IPS-18c (cell line): ENCODE results near the gene SLC10A2.

ENCODE experiments used
- H3K4me3 ChIP-seq: 2 replicates; pipeline ENCODE4 v1.7.0; 2013; ENCODE audit warnings: low read depth, mild to moderate bottlenecking, low read length, moderate library complexity; ENCODE audit not compliant: insufficient read depth
- H3K9me3 ChIP-seq: one replicate; pipeline ENCODE4 v1.6.1; 2013; ENCODE audit warnings: mild to moderate bottlenecking, low read length, moderate library complexity; ENCODE audit not compliant: control insufficient read depth, insufficient read depth

SLC10A2 gene

DNA sequence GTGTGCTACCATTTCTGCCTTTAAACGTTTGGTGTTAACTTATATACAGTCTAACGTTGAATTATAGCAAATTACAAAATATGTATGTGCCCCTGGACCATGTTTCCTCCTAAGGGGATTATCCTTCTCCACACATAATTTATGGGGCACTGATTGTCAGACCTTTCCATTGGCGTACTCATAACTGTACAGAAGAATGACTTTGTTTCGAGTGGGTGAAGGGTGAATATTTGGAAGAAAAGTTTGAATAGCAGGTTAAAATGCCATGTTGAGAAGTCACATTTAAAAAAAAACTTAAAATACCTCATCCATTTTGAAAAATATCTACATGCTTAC is 58.8 kb downstream of the SLC10A2 start:
- H3K4me3 ChIP-seq = no peak overlapping the region
- H3K9me3 ChIP-seq = no peaks in the 10 kb centered on the region

- no peak overlapping the region for H3K4me3 ChIP-seq
- H3K9me3 ChIP-seq = no peaks in the 10 kb centered on the region
Observed at GRCh38 chr13:103006641-103007426, 59.4 kb downstream of the SLC10A2 start.

GRCh38 chr13:103004661-103005345 is 61.4 kb downstream of the SLC10A2 start:
- no peaks in the 10 kb centered on the region for H3K9me3 ChIP-seq
- H3K4me3 ChIP-seq = no peak overlapping the region

GRCh38 chr13:103003631-103004030 is 62.6 kb downstream of the SLC10A2 start:
- no peak overlapping the region for H3K4me3 ChIP-seq
- H3K9me3 ChIP-seq = no peaks in the 10 kb centered on the region

DNA sequence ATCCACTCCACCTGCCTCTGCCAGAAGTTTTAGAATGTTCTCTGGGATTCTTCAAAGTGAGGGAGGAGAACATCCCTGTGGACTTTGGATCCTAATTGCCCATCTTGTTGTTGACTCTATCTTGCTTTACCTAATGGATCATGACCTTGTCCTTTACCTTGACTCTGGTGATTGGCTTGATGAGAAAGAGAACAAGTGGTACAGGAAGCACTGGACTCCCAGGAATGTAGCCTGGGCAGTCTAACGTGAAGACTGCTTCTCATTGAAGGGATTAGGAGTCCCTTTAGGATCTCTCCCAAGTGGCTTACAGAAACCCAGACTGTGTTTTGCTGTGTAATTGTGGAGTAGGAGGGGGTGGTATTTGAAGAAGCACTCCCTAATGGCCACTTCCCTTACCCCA is 63.9 kb downstream of the SLC10A2 start:
- Histone ChIP-seq H3K9me3 (no peaks in the 10 kb centered on the region), H3K4me3 (no peak overlapping the region)

- Histone ChIP-seq H3K4me3 (no peak overlapping the region), H3K9me3 (no peaks in the 10 kb centered on the region)
Observed at GRCh38 chr13:103000157-103000556, 66.1 kb downstream of the SLC10A2 start.

DNA sequence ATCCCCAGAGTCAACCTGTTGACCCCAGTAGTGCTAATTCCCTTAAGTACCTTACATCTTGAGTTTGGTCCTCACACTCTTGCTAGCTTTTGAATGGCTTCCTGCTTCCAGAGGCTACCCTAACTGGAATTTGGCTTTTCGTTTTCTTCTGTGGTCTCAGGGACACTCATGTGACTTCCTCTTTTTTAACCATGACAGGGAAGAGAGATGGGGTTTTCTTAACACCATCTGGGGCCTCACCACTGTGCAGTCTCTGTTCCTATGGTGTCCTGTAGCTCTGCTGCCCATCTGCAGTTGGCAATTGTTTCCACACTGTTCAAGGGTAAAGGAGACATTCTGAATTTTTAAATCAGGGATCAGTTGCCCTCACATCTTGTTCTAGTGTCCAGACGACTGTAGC is 66.7 kb downstream of the SLC10A2 start:
- no peaks in the 10 kb centered on the region for H3K9me3 ChIP-seq
- no peak overlapping the region for H3K4me3 ChIP-seq
